ENCODE data around the gene TMEM69.
"Not testable (repeated sequence)": the region's sequence is repeated elsewhere in the genome, so short reads cannot be mapped to it uniquely, and the experiment has no call there.

The TMEM69 gene

GRCh38 chr1:45730780-45731319, 42.9 kb downstream of the TMEM69 start:
- DNase-seq (ENCODE audit: low read depth, low spot score), result no peak
- WGBS (ENCODE audit: insufficient coverage, insufficient read length), result no CpG with 5 or more reads among the region's 1 CpG
- H3K36me3 ChIP-seq (ENCODE audit: control insufficient read depth, insufficient read depth, low read length), result no peaks in the 10 kb centered on the region
- H3K9me3 ChIP-seq (ENCODE audit: control insufficient read depth, insufficient read depth, low read length), result no peaks in the 10 kb centered on the region
- H3K27ac ChIP-seq (ENCODE audit: low read length), result no peak overlapping the region
- no peak overlapping the region for H3K4me3 ChIP-seq (ENCODE audit: low read length)
- H3K4me1 ChIP-seq (ENCODE audit: control insufficient read depth, insufficient read depth, low read length), result no peaks in the 10 kb centered on the region
- H3K27me3 ChIP-seq (ENCODE audit: control insufficient read depth, insufficient read depth, low read length), result no peaks in the 10 kb centered on the region

GRCh38 chr1:45739137-45739536, 51.2 kb downstream of the TMEM69 start:
- DNase-seq (ENCODE audit: low read depth, low spot score), result no peak
- Histone ChIP-seq H3K36me3 (ENCODE audit: control insufficient read depth, insufficient read depth, low read length) (no peaks in the 10 kb centered on the region), H3K4me3 (ENCODE audit: low read length) (no peak overlapping the region), H3K9me3 (ENCODE audit: control insufficient read depth, insufficient read depth, low read length) (no peaks in the 10 kb centered on the region), H3K4me1 (ENCODE audit: control insufficient read depth, insufficient read depth, low read length) (no peaks in the 10 kb centered on the region), H3K27me3 (ENCODE audit: control insufficient read depth, insufficient read depth, low read length) (no peaks in the 10 kb centered on the region), H3K27ac (ENCODE audit: low read length) (no peak overlapping the region)
- WGBS (ENCODE audit: insufficient coverage, insufficient read length), result no CpG with 5 or more reads among the region's 4 CpGs

GRCh38 chr1:45739641-45740156, 51.7 kb downstream of the TMEM69 start:
- H3K27me3 ChIP-seq (ENCODE audit: control insufficient read depth, insufficient read depth, low read length); H3K36me3 ChIP-seq (ENCODE audit: control insufficient read depth, insufficient read depth, low read length); H3K4me1 ChIP-seq (ENCODE audit: control insufficient read depth, insufficient read depth, low read length); DNase-seq (ENCODE audit: low read depth, low spot score); H3K4me3 ChIP-seq (ENCODE audit: low read length); H3K9me3 ChIP-seq (ENCODE audit: control insufficient read depth, insufficient read depth, low read length); H3K27ac ChIP-seq (ENCODE audit: low read length): not testable (repeated sequence)
- no CpG with 5 or more reads among the region's 5 CpGs for WGBS (ENCODE audit: insufficient coverage, insufficient read length)

Measured in iPS DF 6.9 (cell line).